ENCODE data around the gene ASCC3.
A peak's percentile ranks its signal among the peaks of the same experiment; 100 is the strongest.

DNA sequence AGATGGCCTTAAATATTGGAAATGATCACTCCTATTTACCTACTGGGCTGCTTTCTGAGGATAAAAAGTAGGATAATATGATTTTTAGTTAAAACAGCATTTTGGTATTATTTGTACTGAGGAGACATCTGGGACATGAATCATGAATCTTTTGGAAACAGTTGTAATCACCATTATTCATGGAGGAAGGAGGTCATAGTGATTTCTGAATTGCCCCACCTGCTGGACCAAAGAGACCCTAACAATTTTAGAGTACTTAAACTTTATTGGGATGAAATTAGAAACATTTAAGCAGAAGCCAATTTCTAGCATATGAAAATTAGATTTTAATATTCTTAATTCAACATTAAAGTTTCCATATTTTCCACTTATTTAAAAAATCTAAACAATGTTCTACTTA lies 308.0 kb downstream of the ASCC3 start:
- TF ChIP-seq, protein P1, sequence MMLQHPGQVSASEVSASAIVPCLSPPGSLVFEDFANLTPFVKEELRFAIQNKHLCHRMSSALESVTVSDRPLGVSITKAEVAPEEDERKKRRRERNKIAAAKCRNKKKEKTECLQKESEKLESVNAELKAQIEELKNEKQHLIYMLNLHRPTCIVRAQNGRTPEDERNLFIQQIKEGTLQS (IDR thresholded peaks at IDR 0.05), result no peak
- TF ChIP-seq, protein P2, sequence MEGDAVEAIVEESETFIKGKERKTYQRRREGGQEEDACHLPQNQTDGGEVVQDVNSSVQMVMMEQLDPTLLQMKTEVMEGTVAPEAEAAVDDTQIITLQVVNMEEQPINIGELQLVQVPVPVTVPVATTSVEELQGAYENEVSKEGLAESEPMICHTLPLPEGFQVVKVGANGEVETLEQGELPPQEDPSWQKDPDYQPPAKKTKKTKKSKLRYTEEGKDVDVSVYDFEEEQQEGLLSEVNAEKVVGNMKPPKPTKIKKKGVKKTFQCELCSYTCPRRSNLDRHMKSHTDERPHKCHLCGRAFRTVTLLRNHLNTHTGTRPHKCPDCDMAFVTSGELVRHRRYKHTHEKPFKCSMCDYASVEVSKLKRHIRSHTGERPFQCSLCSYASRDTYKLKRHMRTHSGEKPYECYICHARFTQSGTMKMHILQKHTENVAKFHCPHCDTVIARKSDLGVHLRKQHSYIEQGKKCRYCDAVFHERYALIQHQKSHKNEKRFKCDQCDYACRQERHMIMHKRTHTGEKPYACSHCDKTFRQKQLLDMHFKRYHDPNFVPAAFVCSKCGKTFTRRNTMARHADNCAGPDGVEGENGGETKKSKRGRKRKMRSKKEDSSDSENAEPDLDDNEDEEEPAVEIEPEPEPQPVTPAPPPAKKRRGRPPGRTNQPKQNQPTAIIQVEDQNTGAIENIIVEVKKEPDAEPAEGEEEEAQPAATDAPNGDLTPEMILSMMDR (IDR thresholded peaks at IDR 0.05 in 2 of 3, conservative IDR thresholded peaks at IDR 0.05 in 1 of 3; ENCODE audit: borderline replicate concordance in 1 of 3, insufficient read depth in 1 of 3, low read depth in 2 of 3, low read length in 2 of 3), result peak; percentile 14 to 47 (median 43); a peak in 3 of 6 replicates
- TF ChIP-seq, protein P3, sequence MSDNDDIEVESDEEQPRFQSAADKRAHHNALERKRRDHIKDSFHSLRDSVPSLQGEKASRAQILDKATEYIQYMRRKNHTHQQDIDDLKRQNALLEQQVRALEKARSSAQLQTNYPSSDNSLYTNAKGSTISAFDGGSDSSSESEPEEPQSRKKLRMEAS (IDR thresholded peaks at IDR 0.05), result no peak
- no peak for TF ChIP-seq POLR2AphosphoS5 (IDR thresholded peaks at IDR 0.05; ENCODE audit: low read depth, low read length)
- no peak for TF ChIP-seq ZNF274 (IDR thresholded peaks at IDR 0.05; ENCODE audit: low read depth, low read length)
- TF ChIP-seq EZH2 (IDR thresholded peaks at IDR 0.05), result no peak
- no peak for TF ChIP-seq POLR2A (IDR thresholded peaks at IDR 0.05; ENCODE audit: borderline replicate concordance, extremely low read depth, insufficient read depth, insufficient read length)

Measured in HCT116 (cell line).